SK-N-SH (cell line): ENCODE data around the gene MEGF6. TPM values are rescaled to one million over a fixed set of nuclear protein-coding genes. Genes with fewer than 3 reads are reported as not detected.

ENCODE experiments used
- CTCF ChIA-PET: fragments of 300-600, 350-600 bp; formaldehyde crosslinking; extraction: SDS; loops from one replicate; lab custom pipeline; 2021; lab: Yijun Ruan, JAX
- POLR2A ChIA-PET: fragments of 350-600 bp; sonication (Branson Sonifier 250); formaldehyde crosslinking; extraction: SDS; loops from one replicate; lab custom pipeline; 2020; ENCODE audit warnings: antibody characterized with exemption, inconsistent platforms; lab: Yijun Ruan, JAX
- DNase-seq: peaks from one replicate; pipeline ENCODE4 v3.0.0; 2012
- H2AFZ ChIP-seq: fragments of 200-600 bp; sonication (generic); 2 replicates; pipeline ENCODE4 v1.8.1; 2016; ENCODE audit warnings: antibody characterized with exemption, mild to moderate bottlenecking, low read depth
- H3F3A ChIP-seq: fragments of 200-600 bp; sonication (generic); replicated peaks from 2 replicates; pipeline ENCODE3; 2016; ENCODE audit warnings: antibody characterized with exemption, mild to moderate bottlenecking; ENCODE audit not compliant: insufficient read depth
- H3K27ac ChIP-seq, 2 experiments: fragments of 200-500 bp in 1 of 2; fragments of 200-600 bp in 1 of 2; sonication (Bioruptor generic) in 1 of 2; sonication (generic), shearing (Covaris generic) in 1 of 2; 2 replicates each; pipeline versions ENCODE4 v1.5.1 to v1.6.1; 2014 to 2016; ENCODE audit warnings: low read depth in 2 of 2, inconsistent platforms in 1 of 2, low read length in 1 of 2, mild to moderate bottlenecking in 1 of 2, mixed read lengths in 1 of 2
- H3K27me3 ChIP-seq: fragments of 200-600 bp; sonication (generic), shearing (Covaris generic); 2 replicates; pipeline ENCODE4 v1.6.1; 2016; ENCODE audit warnings: mixed run types; ENCODE audit not compliant: insufficient read depth
- H3K36me3 ChIP-seq, 2 experiments: fragments of 200-500 bp in 1 of 2; fragments of 200-600 bp in 1 of 2; sonication (Bioruptor generic) in 1 of 2; sonication (generic) in 1 of 2; replicated peaks in 1 of 2; 2 replicates each; pipeline versions ENCODE3 to v1.5.1; 2014 to 2016; ENCODE audit warnings: low read length in 1 of 2, mild to moderate bottlenecking in 1 of 2; ENCODE audit not compliant: insufficient read depth in 2 of 2, control insufficient read depth in 1 of 2
- H3K4me1 ChIP-seq, 2 experiments: fragments of 200-500 bp in 1 of 2; fragments of 200-600 bp in 1 of 2; sonication (Bioruptor generic) in 1 of 2; sonication (generic), shearing (Covaris generic) in 1 of 2; 2 replicates each; pipeline versions ENCODE4 v1.5.1 to v1.6.1; 2014 to 2016; ENCODE audit warnings: low read depth in 1 of 2, low read length in 1 of 2, mixed run types in 1 of 2; ENCODE audit not compliant: insufficient read depth in 2 of 2, control insufficient read depth in 1 of 2
- H3K4me2 ChIP-seq: fragments of 200-600 bp; sonication (generic), shearing (Covaris generic); 2 replicates; pipeline ENCODE4 v1.6.1; 2017; ENCODE audit warnings: mixed run types
- H3K4me3 ChIP-seq, 2 experiments: fragments of 200-500 bp in 1 of 2; fragments of 200-600 bp in 1 of 2; sonication (Bioruptor generic) in 1 of 2; sonication (generic), shearing (Covaris generic) in 1 of 2; 2 replicates each; pipeline versions ENCODE4 v1.5.1 to v1.8.1; 2014 to 2016; ENCODE audit warnings: low read depth in 2 of 2, inconsistent platforms in 1 of 2, low read length in 1 of 2, mild to moderate bottlenecking in 1 of 2, mixed read lengths in 1 of 2, moderate library complexity in 1 of 2
- H3K79me2 ChIP-seq: fragments of 200-600 bp; sonication (generic); 2 replicates; pipeline ENCODE4 v1.8.1; 2017; ENCODE audit warnings: mild to moderate bottlenecking; ENCODE audit not compliant: insufficient read depth
- H3K9ac ChIP-seq: fragments of 200-600 bp; sonication (generic); 2 replicates; pipeline ENCODE4 v1.6.1; 2017; ENCODE audit warnings: mixed run types
- H3K9me2 ChIP-seq: fragments of 200-600 bp; sonication (generic); 2 replicates; pipeline ENCODE4 v1.6.1; 2017; ENCODE audit warnings: mixed run types
- H3K9me3 ChIP-seq: fragments of 200-600 bp; sonication (generic); 2 replicates; pipeline ENCODE4 v1.6.1; 2017; ENCODE audit warnings: mixed run types, mild to moderate bottlenecking, moderate library complexity
- H4K20me1 ChIP-seq: fragments of 200-600 bp; sonication (generic); 2 replicates; pipeline ENCODE4 v1.6.1; 2017; ENCODE audit warnings: mild to moderate bottlenecking, mixed run types; ENCODE audit not compliant: insufficient read depth
- FOXM1 ChIP-seq: IDR thresholded peaks from 2 replicates; pipeline ENCODE4 v1.4.0; 2012; ENCODE audit warnings: low read depth, mild to moderate bottlenecking
- IRF3 ChIP-seq: fragments of 150-350 bp; IDR thresholded peaks from 2 replicates; pipeline ENCODE4 v1.6.1; 2016; ENCODE audit warnings: mild to moderate bottlenecking, low read depth, low read length
- MAX ChIP-seq: IDR thresholded peaks from 2 replicates; pipeline ENCODE4 v1.4.0; 2012; ENCODE audit warnings: low read depth
- MEF2A ChIP-seq: IDR thresholded peaks from 2 replicates; pipeline ENCODE4 v1.4.0; 2012; ENCODE audit warnings: low read depth, borderline replicate concordance
- REST ChIP-seq: IDR thresholded peaks from 2 replicates; pipeline ENCODE4 v1.6.1; 2012; ENCODE audit warnings: mild to moderate bottlenecking, low read depth, low read length, moderate library complexity
- RXRA ChIP-seq: IDR thresholded peaks from 2 replicates; pipeline ENCODE4 v1.4.0; 2012; ENCODE audit warnings: low read depth, mild to moderate bottlenecking, borderline replicate concordance
- TAF1 ChIP-seq: IDR thresholded peaks from 2 replicates; pipeline ENCODE4 v1.6.1; 2012; ENCODE audit warnings: low read depth, mild to moderate bottlenecking, low read length, moderate library complexity, borderline replicate concordance
- TCF12 ChIP-seq: IDR thresholded peaks from 2 replicates; pipeline ENCODE4 v1.4.0; 2012
- USF2 ChIP-seq: fragments of 150-350 bp; IDR thresholded peaks from 2 replicates; pipeline ENCODE4 v1.6.1; 2017; ENCODE audit warnings: antibody characterized with exemption, low read length, low read depth, borderline replicate concordance
- WGBS: methylation state at CpG from one replicate; pipeline ENCODE4 v1.1.6; 2017; ENCODE audit warnings: low lambda C conversion rate; 5-methylcytosine and 5-hydroxymethylcytosine counted together
- polyA plus RNA-seq, 3 experiments: library from polyadenylated mRNA; depleted of rRNA; stranded (reverse); fragments of >200 nt; gene quantifications; 2 replicates each; pipeline ENCODE4 v1.2.3, GENCODE V29; 2012

The MEGF6 gene
- polyA plus RNA-seq, 1 of the 3 experiments (the other 2 are of a cell fraction), result 7.6 TPM

- no peaks in the 10 kb centered on the region for H3K9me3 ChIP-seq
- no peak for TF ChIP-seq IRF3
- no peak for TF ChIP-seq TCF12
- no peak for TF ChIP-seq MAX
- no peak for TF ChIP-seq RXRA
- no peak for TF ChIP-seq FOXM1
- TF ChIP-seq TAF1, result no peak
- TF ChIP-seq USF2, result no peak
- no peak for TF ChIP-seq MEF2A
- no peak for TF ChIP-seq REST
- TF ChIP-seq, all 33 proteins: peak for 0
- peaks cover 0 to 7% of the 10 kb centered on the region in 2 experiments; a peak in 2 of 4 replicates for H3K4me1 ChIP-seq
- H3K4me2 ChIP-seq, result no peak overlapping the region
- no peak overlapping the region for H2AFZ ChIP-seq
- ChIA-PET POLR2A (no interaction called here), CTCF (interaction anchor here (0.9 to 4.1 kb wide), 17 partner anchors 8 to 152 kb away, joined by 3 to 99 read pairs (median 5); partner anchors contain the start of genes ARHGEF16 and MEGF6)
- no peak for DNase-seq
- no peak overlapping the region for H3K4me3 ChIP-seq
- no peaks in the 10 kb centered on the region for H3K9me2 ChIP-seq
- no peaks in the 10 kb centered on the region for H3F3A ChIP-seq
- WGBS, result no CpG with 5 or more reads among the region's 25 CpGs
- no peaks in the 10 kb centered on the region for H3K27me3 ChIP-seq
- no peaks in the 10 kb centered on the region for H3K79me2 ChIP-seq
- H3K9ac ChIP-seq, result no peak overlapping the region
- H3K27ac ChIP-seq, result no peak overlapping the region
- H3K36me3 ChIP-seq, result no peaks in the 10 kb centered on the region
- H4K20me1 ChIP-seq, result no peaks in the 10 kb centered on the region
Measured at GRCh38 chr1:3472088-3472850, 139.0 kb downstream of the MEGF6 start.
